ENCODE data around the gene ECT2L. TPM values are rescaled to one million over a fixed set of nuclear protein-coding genes. Genes with fewer than 3 reads are reported as not detected.

The ECT2L gene
- total RNA-seq, 5 donors from 2014 or later (not counting 1 experiment from before 2014, with no cell fraction given) = 0.06 TPM; not detected in 3

- H3K4me1 ChIP-seq (ENCODE audit: control insufficient read depth in 1 of 2, extremely low read depth in 1 of 2, insufficient read depth in 2 of 2, low read length in 2 of 2) = peaks cover 3 to 18% of the 10 kb centered on the region in 2 experiments
- Mint-ChIP-seq H3K27ac (peak overlapping the region; percentile 100), H3K4me1 (peaks cover 23 to 37% (median 23%) of the 10 kb centered on the region in 3 donors), H3K36me3 (peaks cover 9% of the 10 kb centered on the region), H3K27me3 (no peaks in the 10 kb centered on the region), H3K4me3 (peak overlapping the region; percentile 89 to 98 (median 98)), H3K9me3 (no peaks in the 10 kb centered on the region)
- POLR2A ChIA-PET = interaction anchor here (0.6 to 1.5 kb wide), 4 partner anchors 602 to 1316 kb away, joined by 3 to 6 read pairs (median 3); partner anchors contain the start of gene CITED2 (in 1 of the 2)
- H3K27ac ChIP-seq (ENCODE audit: low read length) = peak overlapping the region; percentile 96
- CTCF ChIA-PET = interaction anchor here in 1 of 2 donors (1.0 to 1.3 kb wide), 3 partner anchors 9 to 658 kb away, joined by 3 to 5 read pairs (median 3); no protein-coding TSS in a partner anchor
- H3K9me3 ChIP-seq = no peaks in the 10 kb centered on the region
- H3K4me3 ChIP-seq (ENCODE audit: control insufficient read depth in 1 of 2, extremely low read depth in 1 of 2, low read length in 1 of 2) = peak overlapping the region; percentile 94 to 96
- H3K36me3 ChIP-seq (ENCODE audit: control insufficient read depth in 2 of 2, extremely low read depth in 1 of 2, insufficient read depth in 1 of 2, low read length in 1 of 2) = peaks cover 0 to 11% of the 10 kb centered on the region in 2 donors
- WGBS (ENCODE audit: insufficient coverage) = no CpG with 5 or more reads among the region's 8 CpGs
- ATAC-seq (replicated peaks in 1 of 4) = no peak
- H3K27me3 ChIP-seq (replicated peaks in 1 of 2; ENCODE audit: control insufficient read depth in 2 of 2, extremely low read depth in 1 of 2, insufficient read depth in 2 of 2, low read length in 1 of 2) = no peaks in the 10 kb centered on the region
- DNase-seq = peak in 1 of 35 experiments; percentile 13
These were observed 23.2 kb upstream of the ECT2L start for GRCh38 chr6:138772596-138773176.

DNA sequence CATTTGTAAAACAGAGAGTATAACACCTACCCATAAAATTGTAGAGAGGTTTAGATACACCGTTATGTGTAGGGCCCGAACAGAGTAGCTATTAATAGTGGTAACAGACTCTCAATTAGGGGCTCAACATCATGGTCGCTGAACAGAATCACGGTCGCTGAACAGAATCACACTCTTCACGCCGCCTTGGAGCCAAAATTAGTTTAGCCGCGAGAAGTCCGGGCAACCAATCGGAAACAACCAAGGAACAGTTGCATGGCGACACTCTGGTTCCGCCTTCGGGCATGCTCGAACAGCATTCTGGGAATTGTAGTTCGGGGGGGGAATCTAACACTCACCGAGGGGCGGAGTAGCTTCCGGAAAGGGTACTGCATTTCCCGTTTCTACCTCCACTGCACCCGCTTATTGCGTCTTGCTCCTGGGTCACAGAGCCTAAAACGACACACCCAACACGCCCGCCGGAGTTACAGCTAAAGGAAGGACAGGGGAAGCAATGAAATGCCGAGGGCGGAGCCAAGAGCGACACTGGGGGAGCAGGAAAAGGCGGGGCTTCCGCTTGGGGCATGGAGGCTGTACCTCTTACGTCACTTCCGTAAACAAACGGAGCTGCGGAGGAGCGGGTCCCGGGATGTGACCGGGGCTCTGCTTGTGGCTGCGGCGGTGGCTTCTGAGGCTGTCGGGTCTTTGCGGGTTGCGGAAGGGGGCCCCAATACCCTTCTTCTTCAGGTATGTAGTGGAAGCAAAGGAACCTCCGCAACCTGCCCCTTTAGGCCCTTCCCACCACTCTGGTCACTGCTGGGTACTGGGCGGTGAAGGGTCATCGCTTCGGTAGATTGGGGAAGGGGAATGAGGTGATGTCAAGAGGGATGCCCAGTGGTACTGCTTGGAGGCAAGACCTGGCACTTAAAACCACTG, 22.5 kb upstream of the ECT2L start, which contains the start of gene CCDC28A:
Gene CCDC28A (plus strand): TSS at position 593 of the 915 bp plus-strand sequence. CDS start 2,352 bp downstream, outside the sequence.
- Mint-ChIP-seq H3K27ac (peak within 1 kb of the TSS; percentile 100), H3K36me3 (peaks cover 14% of the 10 kb centered on the region), H3K9me3 (no peaks in the 10 kb centered on the region), H3K4me1 (peaks cover 23 to 39% (median 29%) of the 10 kb centered on the region in 3 donors), H3K4me3 (peak within 1 kb of the TSS; percentile 89 to 98 (median 98)), H3K27me3 (no peaks in the 10 kb centered on the region)
- ChIA-PET CTCF (interaction anchor here in 1 of 2 donors (0.7 to 1.3 kb wide), 4 partner anchors 10 to 658 kb away, joined by 3 to 5 read pairs (median 4); partner anchors contain the start of gene CITED2), POLR2A (interaction anchor here (0.6 to 1.5 kb wide), 6 partner anchors 10 to 1315 kb away, joined by 3 to 7 read pairs (median 3); partner anchors contain the start of gene CITED2 (in 1 of the 2))
- Histone ChIP-seq H3K27ac (ENCODE audit: low read length) (peak within 1 kb of the TSS; percentile 96), H3K9me3 (no peaks in the 10 kb centered on the region), H3K27me3 (replicated peaks in 1 of 2; ENCODE audit: control insufficient read depth in 2 of 2, extremely low read depth in 1 of 2, insufficient read depth in 2 of 2, low read length in 1 of 2) (no peaks in the 10 kb centered on the region), H3K4me1 (ENCODE audit: control insufficient read depth in 1 of 2, extremely low read depth in 1 of 2, insufficient read depth in 2 of 2, low read length in 2 of 2) (peaks cover 3 to 18% of the 10 kb centered on the region in 2 experiments), H3K36me3 (ENCODE audit: control insufficient read depth in 2 of 2, extremely low read depth in 1 of 2, insufficient read depth in 1 of 2, low read length in 1 of 2) (peaks cover 0 to 13% of the 10 kb centered on the region in 2 donors), H3K4me3 (ENCODE audit: control insufficient read depth in 1 of 2, extremely low read depth in 1 of 2, low read length in 1 of 2) (peak within 1 kb of the TSS; percentile 94 to 96)
- ATAC-seq (replicated peaks in 1 of 4) (peak; percentile 88 to 92 (median 88)), DNase-seq (peak; percentile 87 to 96 (median 93))
- WGBS (ENCODE audit: insufficient coverage) = 0% methylated on average over 25 of the region's 47 CpGs

- Histone ChIP-seq H3K36me3 (ENCODE audit: control insufficient read depth in 2 of 2, extremely low read depth in 1 of 2, insufficient read depth in 1 of 2, low read length in 1 of 2) (peaks cover 3 to 15% of the 10 kb centered on the region in 2 donors), H3K4me1 (ENCODE audit: control insufficient read depth in 1 of 2, extremely low read depth in 1 of 2, insufficient read depth in 2 of 2, low read length in 2 of 2) (peaks cover 3 to 18% of the 10 kb centered on the region in 2 experiments), H3K4me3 (ENCODE audit: control insufficient read depth in 1 of 2, extremely low read depth in 1 of 2, low read length in 1 of 2) (peak overlapping the region; percentile 94 to 96), H3K9me3 (no peaks in the 10 kb centered on the region), H3K27ac (ENCODE audit: low read length) (peak overlapping the region; percentile 96), H3K27me3 (replicated peaks in 1 of 2; ENCODE audit: control insufficient read depth in 2 of 2, extremely low read depth in 1 of 2, insufficient read depth in 2 of 2, low read length in 1 of 2) (no peaks in the 10 kb centered on the region)
- WGBS (ENCODE audit: insufficient coverage) = no CpG with 5 or more reads among the region's 3 CpGs
- Mint-ChIP-seq H3K36me3 (peaks cover 19% of the 10 kb centered on the region), H3K27ac (peak overlapping the region; percentile 100), H3K4me3 (peak overlapping the region; percentile 89 to 98 (median 98)), H3K27me3 (no peaks in the 10 kb centered on the region), H3K4me1 (peaks cover 29 to 42% (median 29%) of the 10 kb centered on the region in 3 donors), H3K9me3 (no peaks in the 10 kb centered on the region)
- DNase-seq (no peak), ATAC-seq (replicated peaks in 1 of 4) (no peak)
- ChIA-PET CTCF (no interaction called here), POLR2A (interaction anchor here (0.6 to 0.7 kb wide), 2 partner anchors 325 to 1656 kb away, joined by 3 to 4 read pairs; no protein-coding TSS in a partner anchor)
These were observed 21.5 kb upstream of the ECT2L start for GRCh38 chr6:138774370-138774769.

DNA sequence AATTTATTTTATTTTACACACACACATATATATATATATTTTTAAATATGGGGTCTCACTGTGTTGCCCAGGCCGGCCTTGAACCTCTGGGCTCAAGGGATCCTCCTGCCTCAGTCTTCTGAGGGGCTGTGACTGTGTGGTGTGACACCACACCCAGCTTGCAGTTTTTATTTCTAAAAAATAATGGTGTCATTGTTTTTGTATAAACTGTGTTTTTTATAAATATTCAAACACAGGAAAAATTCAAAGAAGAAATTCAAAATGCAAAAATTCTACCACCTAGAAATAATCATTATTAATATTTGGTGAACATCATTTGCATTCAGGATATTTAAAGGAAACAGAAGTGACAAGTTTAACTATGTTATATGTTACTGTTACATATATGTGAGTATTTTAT, 19.2 kb upstream of the ECT2L start:
- Histone ChIP-seq H3K27ac (ENCODE audit: low read length) (no peak overlapping the region), H3K9me3 (no peaks in the 10 kb centered on the region), H3K27me3 (replicated peaks in 1 of 2; ENCODE audit: control insufficient read depth in 2 of 2, extremely low read depth in 1 of 2, insufficient read depth in 2 of 2, low read length in 1 of 2) (no peaks in the 10 kb centered on the region), H3K4me1 (ENCODE audit: control insufficient read depth in 1 of 2, extremely low read depth in 1 of 2, insufficient read depth in 2 of 2, low read length in 2 of 2) (peaks cover 3 to 18% of the 10 kb centered on the region in 2 experiments), H3K36me3 (ENCODE audit: control insufficient read depth in 2 of 2, extremely low read depth in 1 of 2, insufficient read depth in 1 of 2, low read length in 1 of 2) (peaks cover 3 to 33% of the 10 kb centered on the region in 2 donors), H3K4me3 (ENCODE audit: control insufficient read depth in 1 of 2, extremely low read depth in 1 of 2, low read length in 1 of 2) (no peak overlapping the region)
- ATAC-seq (replicated peaks in 1 of 4) (no peak), DNase-seq (no peak)
- no CpG with 5 or more reads among the region's 1 CpG for WGBS (ENCODE audit: insufficient coverage)
- Mint-ChIP-seq H3K4me3 (no peak overlapping the region), H3K36me3 (peaks cover 28% of the 10 kb centered on the region), H3K4me1 (peaks cover 29 to 42% (median 32%) of the 10 kb centered on the region in 3 donors), H3K27me3 (no peaks in the 10 kb centered on the region), H3K27ac (no peak overlapping the region), H3K9me3 (no peaks in the 10 kb centered on the region)
- CTCF ChIA-PET = no interaction called here
- POLR2A ChIA-PET = no interaction called here

- Mint-ChIP-seq H3K27ac (no peak overlapping the region), H3K9me3 (no peaks in the 10 kb centered on the region), H3K4me1 (peaks cover 21 to 30% (median 25%) of the 10 kb centered on the region in 3 donors), H3K27me3 (no peaks in the 10 kb centered on the region), H3K36me3 (peaks cover 37% of the 10 kb centered on the region), H3K4me3 (no peak overlapping the region)
- ATAC-seq (replicated peaks in 1 of 4) (no peak), DNase-seq (no peak)
- CTCF ChIA-PET = interaction anchor here in 1 of 2 donors (0.6 kb wide), 1 partner anchor 13 kb away, joined by 3 read pairs; no protein-coding TSS in a partner anchor
- Histone ChIP-seq H3K27me3 (replicated peaks in 1 of 2; ENCODE audit: control insufficient read depth in 2 of 2, extremely low read depth in 1 of 2, insufficient read depth in 2 of 2, low read length in 1 of 2) (no peaks in the 10 kb centered on the region), H3K36me3 (ENCODE audit: control insufficient read depth in 2 of 2, extremely low read depth in 1 of 2, insufficient read depth in 1 of 2, low read length in 1 of 2) (peaks cover 3 to 43% of the 10 kb centered on the region in 2 donors), H3K4me1 (ENCODE audit: control insufficient read depth in 1 of 2, extremely low read depth in 1 of 2, insufficient read depth in 2 of 2, low read length in 2 of 2) (peaks cover 3 to 14% of the 10 kb centered on the region in 2 experiments), H3K4me3 (ENCODE audit: control insufficient read depth in 1 of 2, extremely low read depth in 1 of 2, low read length in 1 of 2) (no peak overlapping the region), H3K27ac (ENCODE audit: low read length) (no peak overlapping the region), H3K9me3 (no peaks in the 10 kb centered on the region)
- POLR2A ChIA-PET = interaction anchor here in 1 of 2 donors (0.6 kb wide), 1 partner anchor 387 kb away, joined by 3 read pairs; no protein-coding TSS in a partner anchor
- 86% methylated on average over 2 of the region's 6 CpGs for WGBS (ENCODE audit: insufficient coverage)
These were observed 17.6 kb upstream of the ECT2L start for GRCh38 chr6:138778331-138778730.

DNA sequence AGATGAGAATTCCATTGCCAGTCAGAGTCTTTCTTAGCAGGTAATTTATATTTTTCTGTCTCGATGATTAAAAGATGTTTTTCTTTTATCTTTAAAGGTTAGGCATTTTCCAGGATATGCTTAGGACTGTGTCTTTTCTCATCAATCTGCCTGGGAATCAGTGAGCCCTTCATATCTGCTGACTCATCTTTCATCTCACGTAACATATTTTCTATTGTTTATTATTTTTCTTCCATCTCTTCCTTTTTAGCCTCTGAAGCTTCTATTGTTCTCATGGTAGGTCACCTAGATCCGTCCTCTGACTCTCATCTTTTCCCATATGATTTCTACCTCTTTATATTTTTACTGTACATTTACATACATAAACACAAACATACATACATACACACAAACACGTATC, 13.6 kb upstream of the ECT2L start:
- ChIA-PET POLR2A (no interaction called here), CTCF (no interaction called here)
- Mint-ChIP-seq H3K4me3 (no peak overlapping the region), H3K9me3 (no peaks in the 10 kb centered on the region), H3K36me3 (peaks cover 49% of the 10 kb centered on the region), H3K27me3 (no peaks in the 10 kb centered on the region), H3K27ac (no peak overlapping the region), H3K4me1 (peaks cover 11 to 17% (median 12%) of the 10 kb centered on the region in 3 donors)
- ATAC-seq (replicated peaks in 1 of 4) (no peak), DNase-seq (no peak)
- Histone ChIP-seq H3K27me3 (replicated peaks in 1 of 2; ENCODE audit: control insufficient read depth in 2 of 2, extremely low read depth in 1 of 2, insufficient read depth in 2 of 2, low read length in 1 of 2) (no peaks in the 10 kb centered on the region), H3K27ac (ENCODE audit: low read length) (no peak overlapping the region), H3K4me1 (ENCODE audit: control insufficient read depth in 1 of 2, extremely low read depth in 1 of 2, insufficient read depth in 2 of 2, low read length in 2 of 2) (no peaks in the 10 kb centered on the region), H3K4me3 (ENCODE audit: control insufficient read depth in 1 of 2, extremely low read depth in 1 of 2, low read length in 1 of 2) (no peak overlapping the region), H3K9me3 (no peaks in the 10 kb centered on the region), H3K36me3 (ENCODE audit: control insufficient read depth in 2 of 2, extremely low read depth in 1 of 2, insufficient read depth in 1 of 2, low read length in 1 of 2) (peaks cover 7 to 54% of the 10 kb centered on the region in 2 donors)
- WGBS (ENCODE audit: insufficient coverage) = 100% methylated on average over 1 of the region's 4 CpGs
